Activated CD8-positive, alpha-beta T cell treated with anti-CD3 and anti-CD28 coated beads for 36 hours (primary cell): ENCODE results near the gene MAPK14. TPM values are rescaled to one million over a fixed set of nuclear protein-coding genes. Genes with fewer than 3 reads are reported as not detected.

Experiments
- ATAC-seq: fragments of 200-7000 bp; cut with Tn5 transposase; one replicate; pipeline ENCODE4 v1.10.0; 2021; ENCODE audit warnings: mild to moderate bottlenecking, moderate library complexity
- CTCF ChIA-PET: fragments of 350-600 bp; sonication (Branson Sonifier 250); formaldehyde crosslinking; loops from one replicate; lab custom pipeline; 2021; ENCODE audit warnings: antibody characterized with exemption; lab: Charles Lee
- POLR2A ChIA-PET: fragments of 350-600 bp; sonication (Branson Sonifier 250); formaldehyde crosslinking; loops from one replicate; lab custom pipeline; 2021; ENCODE audit warnings: antibody characterized with exemption; lab: Charles Lee
- DNase-seq: peaks from one replicate; pipeline ENCODE4 v3.0.0-alpha.2; 2020
- H3K27ac Mint-ChIP-seq: one replicate; pipeline ENCODE4 v1.8.0; 2021; ENCODE audit warnings: mild to moderate bottlenecking, mixed read lengths
- H3K27me3 Mint-ChIP-seq: one replicate; pipeline ENCODE4 v1.8.0; 2021; ENCODE audit warnings: mixed read lengths
- H3K36me3 Mint-ChIP-seq: one replicate; pipeline ENCODE4 v1.8.0; 2021; ENCODE audit warnings: low read depth, mixed read lengths
- H3K4me1 Mint-ChIP-seq: one replicate; pipeline ENCODE4 v1.8.0; 2021; ENCODE audit warnings: low read depth, mixed read lengths
- H3K4me3 Mint-ChIP-seq: one replicate; pipeline ENCODE4 v1.8.0; 2021; ENCODE audit warnings: mild to moderate bottlenecking, moderate library complexity, mixed read lengths
- H3K9me3 Mint-ChIP-seq: one replicate; pipeline ENCODE4 v1.8.0; 2021; ENCODE audit warnings: mixed read lengths
- intact Hi-C: fragments of 100-400 bp; cut with micrococcal nuclease; formaldehyde crosslinking; loops from one replicate; pipeline ENCODE4 v1.10.0; 2022
- total RNA-seq, 2 experiments: library from RNA; stranded (reverse); gene quantifications; one replicate each; pipeline ENCODE4 v1.2.3, GENCODE V29; 2021
- TF ChIP-seq, protein P1 (sequence below): fragments of 200-600 bp; IDR thresholded peaks from one replicate; pipeline ENCODE4 v1.8.0; 2022; ENCODE audit warnings: antibody characterized with exemption, mild to moderate bottlenecking

The MAPK14 gene
- total RNA-seq, 2 experiments from 2014 or later, result 45.7 to 49.8 TPM

GRCh38 chr6:36070252-36070651, 42.6 kb downstream of the MAPK14 start:
- intact Hi-C loops, result no loop called here
- H3K9me3 Mint-ChIP-seq, result no peaks in the 10 kb centered on the region
- DNase-seq (no peak), ATAC-seq (no peak)
- no peak overlapping the region for H3K4me3 Mint-ChIP-seq
- peaks cover 41% of the 10 kb centered on the region for H3K4me1 Mint-ChIP-seq
- TF ChIP-seq, protein P1, sequence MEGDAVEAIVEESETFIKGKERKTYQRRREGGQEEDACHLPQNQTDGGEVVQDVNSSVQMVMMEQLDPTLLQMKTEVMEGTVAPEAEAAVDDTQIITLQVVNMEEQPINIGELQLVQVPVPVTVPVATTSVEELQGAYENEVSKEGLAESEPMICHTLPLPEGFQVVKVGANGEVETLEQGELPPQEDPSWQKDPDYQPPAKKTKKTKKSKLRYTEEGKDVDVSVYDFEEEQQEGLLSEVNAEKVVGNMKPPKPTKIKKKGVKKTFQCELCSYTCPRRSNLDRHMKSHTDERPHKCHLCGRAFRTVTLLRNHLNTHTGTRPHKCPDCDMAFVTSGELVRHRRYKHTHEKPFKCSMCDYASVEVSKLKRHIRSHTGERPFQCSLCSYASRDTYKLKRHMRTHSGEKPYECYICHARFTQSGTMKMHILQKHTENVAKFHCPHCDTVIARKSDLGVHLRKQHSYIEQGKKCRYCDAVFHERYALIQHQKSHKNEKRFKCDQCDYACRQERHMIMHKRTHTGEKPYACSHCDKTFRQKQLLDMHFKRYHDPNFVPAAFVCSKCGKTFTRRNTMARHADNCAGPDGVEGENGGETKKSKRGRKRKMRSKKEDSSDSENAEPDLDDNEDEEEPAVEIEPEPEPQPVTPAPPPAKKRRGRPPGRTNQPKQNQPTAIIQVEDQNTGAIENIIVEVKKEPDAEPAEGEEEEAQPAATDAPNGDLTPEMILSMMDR, result no peak
- CTCF ChIA-PET, result interaction anchor here (1.3 to 5.8 kb wide), 2 partner anchors 25 to 43 kb away, joined by 3 to 31 read pairs; partner anchors contain the start of gene MAPK14
- peak overlapping the region; percentile 9 for H3K27ac Mint-ChIP-seq
- POLR2A ChIA-PET, result no interaction called here
- no peaks in the 10 kb centered on the region for H3K27me3 Mint-ChIP-seq
- H3K36me3 Mint-ChIP-seq, result peaks cover 7% of the 10 kb centered on the region

DNA sequence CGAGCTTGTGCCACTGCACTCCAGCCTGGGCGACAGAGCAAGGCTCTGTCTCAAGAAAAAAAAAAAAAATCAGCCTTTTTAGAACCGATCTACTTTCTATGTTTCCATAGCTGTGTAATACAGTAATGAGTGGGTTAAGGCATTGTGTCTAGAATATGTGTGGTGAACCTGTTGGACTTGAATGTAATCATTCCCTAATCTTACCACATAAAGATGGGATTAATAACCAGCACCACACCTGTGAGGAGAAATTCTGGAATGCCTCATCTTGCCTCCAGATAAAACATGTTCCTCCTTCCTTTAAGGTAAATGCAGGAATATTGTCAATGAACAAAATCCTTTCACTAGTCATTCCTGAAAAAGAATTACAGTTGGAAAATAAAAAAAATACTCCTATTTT, 43.7 kb downstream of the MAPK14 start:
- TF ChIP-seq, protein P1, result no peak
- Mint-ChIP-seq H3K4me1 (peaks cover 36% of the 10 kb centered on the region), H3K4me3 (no peak overlapping the region), H3K9me3 (no peaks in the 10 kb centered on the region), H3K27ac (no peak overlapping the region), H3K36me3 (peaks cover 13% of the 10 kb centered on the region), H3K27me3 (no peaks in the 10 kb centered on the region)
- intact Hi-C loops, result no loop called here
- ChIA-PET CTCF (interaction anchor here (5.8 kb wide), 1 partner anchor 24 kb away, joined by 31 read pairs; no protein-coding TSS in a partner anchor), POLR2A (interaction anchor here (1.4 kb wide), 1 partner anchor 43 kb away, joined by 5 read pairs; no protein-coding TSS in a partner anchor)
- DNase-seq (no peak), ATAC-seq (no peak)

- intact Hi-C loops, result no loop called here
- CTCF ChIA-PET, result interaction anchor here (5.8 kb wide), 1 partner anchor 24 kb away, joined by 31 read pairs; no protein-coding TSS in a partner anchor
- no peak overlapping the region for H3K4me3 Mint-ChIP-seq
- H3K9me3 Mint-ChIP-seq, result no peaks in the 10 kb centered on the region
- peak overlapping the region; percentile 28 for H3K27ac Mint-ChIP-seq
- H3K4me1 Mint-ChIP-seq, result peaks cover 34% of the 10 kb centered on the region
- no peak for ATAC-seq
- peaks cover 17% of the 10 kb centered on the region for H3K36me3 Mint-ChIP-seq
- DNase-seq, result no peak
- H3K27me3 Mint-ChIP-seq, result no peaks in the 10 kb centered on the region
- TF ChIP-seq, protein P1, result no peak
- POLR2A ChIA-PET, result interaction anchor here (1.4 kb wide), 1 partner anchor 43 kb away, joined by 5 read pairs; no protein-coding TSS in a partner anchor
Measured at GRCh38 chr6:36071714-36072113, 44.1 kb downstream of the MAPK14 start.

- Mint-ChIP-seq H3K4me1 (peaks cover 30% of the 10 kb centered on the region), H3K4me3 (no peak overlapping the region), H3K27ac (no peak overlapping the region), H3K36me3 (peaks cover 21% of the 10 kb centered on the region), H3K9me3 (no peaks in the 10 kb centered on the region), H3K27me3 (no peaks in the 10 kb centered on the region)
- ATAC-seq (no peak), DNase-seq (no peak)
- TF ChIP-seq, protein P1, result no peak
- intact Hi-C loops, result no loop called here
- CTCF ChIA-PET, result interaction anchor here (1.7 to 5.8 kb wide), 3 partner anchors 22 to 230 kb away, joined by 4 to 31 read pairs (median 16); no protein-coding TSS in a partner anchor
- POLR2A ChIA-PET, result no interaction called here
Measured at GRCh38 chr6:36072681-36073080, 45.1 kb downstream of the MAPK14 start.

GRCh38 chr6:36073587-36073986, 46.0 kb downstream of the MAPK14 start:
- no peak overlapping the region for H3K4me3 Mint-ChIP-seq
- POLR2A ChIA-PET, result interaction anchor here (1.2 kb wide), 1 partner anchor 45 kb away, joined by 3 read pairs; no protein-coding TSS in a partner anchor
- no peaks in the 10 kb centered on the region for H3K9me3 Mint-ChIP-seq
- peaks cover 21% of the 10 kb centered on the region for H3K36me3 Mint-ChIP-seq
- DNase-seq (no peak), ATAC-seq (no peak)
- TF ChIP-seq, protein P1, result no peak
- intact Hi-C loops, result no loop called here
- no peaks in the 10 kb centered on the region for H3K27me3 Mint-ChIP-seq
- peaks cover 23% of the 10 kb centered on the region for H3K4me1 Mint-ChIP-seq
- no peak overlapping the region for H3K27ac Mint-ChIP-seq
- CTCF ChIA-PET, result interaction anchor here (0.6 to 1.7 kb wide), 6 partner anchors 13 to 229 kb away, joined by 3 to 16 read pairs (median 4); partner anchors contain the start of gene MAPK14
